HG02938 (cell line): ENCODE data around the gene PSAT1.

Source experiments
- ATAC-seq: cut with Tn5 transposase; IDR thresholded peaks from one replicate; pipeline ENCODE4 v1.9.1; 2021; ENCODE audit warnings: mild to moderate bottlenecking, moderate library complexity; ENCODE audit not compliant: unreplicated experiment

The PSAT1 gene

DNA sequence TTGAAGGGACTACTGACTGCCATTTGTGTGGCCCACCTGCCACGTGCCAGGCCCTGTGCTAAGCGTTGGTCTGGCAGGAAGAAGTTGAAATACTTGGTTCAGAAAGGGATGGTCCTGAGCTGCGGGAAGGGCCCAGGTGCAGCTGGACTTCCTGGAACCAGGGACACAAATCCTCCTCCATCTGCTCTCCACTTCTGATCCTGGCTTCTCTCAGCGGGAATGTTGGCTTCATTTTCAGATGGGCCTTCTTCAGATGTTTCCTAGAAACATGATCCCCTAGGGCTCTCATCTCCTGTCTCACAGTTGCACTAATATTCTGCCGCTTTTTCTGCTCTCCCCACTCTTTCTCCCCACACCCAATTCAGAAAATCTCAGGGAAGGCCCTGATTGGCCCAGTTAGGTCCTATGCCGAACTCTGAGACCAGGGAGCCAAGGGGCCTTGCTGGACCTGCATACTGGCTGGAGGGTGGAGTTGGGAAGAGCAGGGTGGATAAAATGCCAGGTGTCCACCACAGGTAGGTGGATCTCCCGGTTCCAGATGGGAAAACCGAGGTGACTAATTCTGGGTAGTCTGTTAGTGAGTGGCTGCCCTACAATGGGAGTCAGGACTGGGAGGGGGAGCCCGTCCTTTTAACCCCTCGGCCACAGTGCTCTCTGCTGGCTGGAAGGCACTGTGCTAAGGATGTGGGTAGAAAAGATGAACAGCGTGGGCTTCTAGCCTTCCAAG is 19.4 kb downstream of the PSAT1 start:
- no peak for ATAC-seq

DNA sequence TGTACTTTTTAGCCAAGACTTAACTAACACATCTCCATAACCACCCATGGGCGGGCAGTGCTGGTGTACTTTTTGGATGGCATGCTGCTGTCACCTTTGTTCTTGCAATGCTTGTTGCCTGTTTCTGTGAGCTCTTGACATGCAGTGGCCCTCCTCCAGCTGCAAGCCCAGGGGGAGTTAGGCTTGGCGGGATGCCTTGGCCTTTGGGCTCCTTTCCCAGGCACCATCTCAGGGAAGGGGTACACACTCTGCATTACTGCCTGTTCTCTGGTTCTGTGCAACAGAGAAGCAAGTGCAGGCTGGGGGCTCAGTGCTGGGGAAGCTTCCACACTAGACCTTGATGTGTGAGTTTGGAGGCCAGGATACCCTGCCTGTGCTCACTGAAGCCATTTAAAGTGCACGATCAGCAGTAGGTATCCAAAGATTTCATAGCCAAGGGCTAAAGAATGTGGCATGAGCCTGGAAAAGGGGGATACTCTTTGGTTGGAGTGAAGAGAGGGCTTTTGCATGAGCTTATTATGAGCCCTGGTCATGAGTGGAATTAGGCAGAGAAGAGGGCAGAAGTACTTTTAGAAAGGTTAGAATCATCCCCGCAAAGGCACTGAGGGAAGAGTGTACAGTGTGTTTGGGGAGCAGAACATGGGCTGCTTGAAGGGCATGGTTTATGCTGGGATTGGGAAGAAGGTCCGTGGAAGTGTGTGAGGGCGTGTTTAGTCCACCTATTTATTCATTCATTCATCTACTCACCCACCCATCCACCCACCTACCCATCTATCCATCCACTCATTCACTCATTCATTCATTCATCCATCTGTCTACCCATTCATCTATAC is 22.5 kb downstream of the PSAT1 start:
- ATAC-seq = no peak

DNA sequence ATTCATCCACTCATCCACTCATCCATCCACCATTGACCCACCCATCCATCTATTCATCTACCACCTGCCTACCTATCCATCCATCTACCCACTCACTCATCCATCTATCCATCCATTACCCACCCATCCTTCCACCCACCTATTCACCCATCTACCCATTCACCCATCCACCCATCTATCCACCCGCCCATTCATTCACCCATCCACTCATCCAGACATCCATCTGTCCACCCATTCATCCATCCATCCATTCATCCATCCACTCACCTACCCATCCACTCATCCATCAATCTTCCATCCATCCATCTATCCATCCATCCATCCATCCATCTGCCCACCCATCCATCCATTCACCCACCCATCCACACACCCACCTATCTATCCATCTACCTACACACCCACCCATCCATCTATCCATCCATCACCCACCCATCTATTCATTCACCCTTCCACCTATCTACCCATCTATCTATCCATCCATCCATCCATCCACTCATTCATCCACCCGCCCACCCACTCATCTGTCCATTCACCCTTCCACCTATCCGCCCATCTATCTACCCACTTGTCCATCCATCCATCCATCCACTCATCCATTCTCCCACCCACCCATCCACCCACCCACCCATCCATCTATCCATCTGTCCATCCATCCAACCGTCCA is 23.2 kb downstream of the PSAT1 start:
- ATAC-seq = no peak

DNA sequence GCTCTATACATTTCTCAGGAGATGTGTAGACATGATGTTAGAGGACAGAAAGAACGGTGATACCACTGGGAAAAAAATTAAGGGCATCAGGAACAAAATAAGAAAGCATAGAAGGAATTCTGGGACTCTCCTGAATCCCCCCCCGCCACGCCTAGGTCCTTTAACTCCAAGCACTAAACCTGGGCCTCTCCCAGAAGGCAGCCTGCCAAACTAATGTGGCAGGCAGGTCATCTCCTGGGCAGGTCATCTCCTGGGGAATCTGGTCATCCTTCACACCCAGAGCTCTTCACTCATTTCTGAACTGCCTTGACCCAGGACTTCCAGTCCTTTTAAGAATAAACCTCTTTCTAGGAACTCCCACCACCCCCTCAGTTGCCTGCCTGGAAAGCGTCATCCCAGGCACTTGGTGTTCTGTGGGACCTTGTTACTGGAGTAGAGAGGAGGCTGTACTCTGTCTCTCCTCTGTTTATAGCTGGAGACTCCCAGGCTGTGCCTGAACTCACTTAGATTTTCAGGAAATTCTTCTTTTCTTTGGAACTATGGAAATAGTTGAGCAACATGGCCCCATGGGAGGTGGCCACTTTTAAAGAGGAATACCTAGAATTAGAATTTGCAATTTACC is 24.1 kb downstream of the PSAT1 start:
- no peak for ATAC-seq

GRCh38 chr9:78321505-78321904 is 24.6 kb downstream of the PSAT1 start:
- no peak for ATAC-seq

- ATAC-seq = no peak
Measured at GRCh38 chr9:78324068-78324650, 27.2 kb downstream of the PSAT1 start.

GRCh38 chr9:78324682-78325081 is 27.8 kb downstream of the PSAT1 start:
- no peak for ATAC-seq

GRCh38 chr9:78325343-78325742 is 28.4 kb downstream of the PSAT1 start:
- no peak for ATAC-seq

DNA sequence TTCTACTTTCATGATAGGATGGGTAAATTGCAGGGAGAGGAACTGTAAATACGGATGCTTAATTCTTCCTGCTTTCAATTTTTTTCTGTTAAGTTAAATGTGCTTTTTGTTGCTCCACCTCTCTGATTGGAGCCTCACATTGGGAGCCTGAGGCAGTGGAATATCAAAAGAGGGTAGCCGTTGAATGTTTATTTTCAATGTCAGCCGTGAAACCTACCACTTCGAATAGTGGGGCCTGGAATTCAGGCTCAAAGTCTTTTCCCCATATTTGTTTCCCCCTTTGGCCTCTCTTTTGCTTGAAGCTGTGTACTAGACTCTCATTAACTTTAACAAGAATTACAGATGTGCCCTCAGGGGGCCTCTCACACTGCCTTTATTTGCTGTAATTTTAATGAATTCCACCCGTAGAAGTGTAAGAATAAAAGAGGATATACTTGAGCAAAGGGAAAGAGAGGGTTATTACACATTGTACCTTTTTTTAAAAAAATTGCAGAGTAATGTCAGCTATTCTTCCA is 29.0 kb downstream of the PSAT1 start:
- no peak for ATAC-seq

DNA sequence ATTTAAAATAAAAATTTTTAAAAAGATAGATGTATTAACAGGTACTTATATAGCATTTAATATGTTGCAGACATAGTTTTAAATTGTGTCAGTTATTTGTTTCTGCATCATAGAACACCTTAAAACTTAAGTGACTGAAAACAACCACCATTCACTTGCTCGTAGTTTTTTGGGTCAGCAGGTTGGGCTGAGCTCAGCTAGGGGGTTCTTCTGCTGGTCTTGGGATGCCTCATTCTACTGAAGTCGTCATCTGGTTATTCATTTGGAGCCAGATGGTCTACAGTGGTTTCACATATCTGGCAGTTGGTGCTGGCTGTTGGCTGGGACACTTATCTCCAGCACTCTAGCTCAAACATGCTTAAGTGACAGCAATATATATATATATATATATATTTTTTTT is 29.6 kb downstream of the PSAT1 start:
- ATAC-seq = no peak

GRCh38 chr9:78332381-78332780 is 35.5 kb downstream of the PSAT1 start:
- no peak for ATAC-seq

GRCh38 chr9:78348848-78349247 is 51.9 kb downstream of the PSAT1 start:
- no peak for ATAC-seq

- no peak for ATAC-seq
Measured at GRCh38 chr9:78351816-78352215, 54.9 kb downstream of the PSAT1 start.

- ATAC-seq = no peak
Measured at GRCh38 chr9:78354324-78354973, 57.5 kb downstream of the PSAT1 start.

DNA sequence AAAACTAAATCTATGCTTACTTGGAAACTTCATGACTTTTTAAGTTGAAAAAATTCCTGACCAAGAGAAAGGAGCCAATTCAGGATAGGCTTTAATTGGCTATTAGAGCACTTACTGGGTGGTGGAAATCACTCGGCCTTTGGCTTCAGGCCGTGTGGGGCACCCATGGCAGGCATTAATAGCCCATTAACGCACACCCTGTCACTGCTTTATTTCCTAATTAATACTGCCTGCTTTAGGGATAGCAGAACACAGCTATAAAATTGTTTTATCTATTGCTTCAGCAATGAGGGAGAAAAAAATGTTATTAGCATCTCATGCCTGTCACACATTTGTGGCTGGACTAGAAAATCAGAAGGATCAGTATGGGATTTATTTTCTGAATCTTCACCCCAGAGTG is 58.1 kb downstream of the PSAT1 start:
- no peak for ATAC-seq

DNA sequence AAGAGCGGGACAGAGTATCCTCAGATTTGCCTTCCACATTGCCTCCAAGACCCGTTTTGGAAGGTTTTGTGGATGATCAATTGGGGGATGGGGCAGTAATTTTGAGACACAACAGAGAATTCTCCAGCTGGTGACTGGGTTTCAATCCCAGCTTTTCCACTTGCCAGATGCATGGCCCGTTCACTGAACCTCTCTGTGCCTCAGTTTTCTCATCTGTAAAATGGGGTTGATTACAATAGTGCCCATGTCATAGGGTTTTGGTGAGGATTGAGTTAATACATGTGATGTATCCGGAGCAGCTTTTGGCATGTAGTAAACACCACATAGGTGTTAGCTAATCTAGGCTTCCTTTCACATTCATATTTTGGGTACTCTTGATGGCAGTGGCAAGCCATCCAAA is 59.7 kb downstream of the PSAT1 start:
- no peak for ATAC-seq

DNA sequence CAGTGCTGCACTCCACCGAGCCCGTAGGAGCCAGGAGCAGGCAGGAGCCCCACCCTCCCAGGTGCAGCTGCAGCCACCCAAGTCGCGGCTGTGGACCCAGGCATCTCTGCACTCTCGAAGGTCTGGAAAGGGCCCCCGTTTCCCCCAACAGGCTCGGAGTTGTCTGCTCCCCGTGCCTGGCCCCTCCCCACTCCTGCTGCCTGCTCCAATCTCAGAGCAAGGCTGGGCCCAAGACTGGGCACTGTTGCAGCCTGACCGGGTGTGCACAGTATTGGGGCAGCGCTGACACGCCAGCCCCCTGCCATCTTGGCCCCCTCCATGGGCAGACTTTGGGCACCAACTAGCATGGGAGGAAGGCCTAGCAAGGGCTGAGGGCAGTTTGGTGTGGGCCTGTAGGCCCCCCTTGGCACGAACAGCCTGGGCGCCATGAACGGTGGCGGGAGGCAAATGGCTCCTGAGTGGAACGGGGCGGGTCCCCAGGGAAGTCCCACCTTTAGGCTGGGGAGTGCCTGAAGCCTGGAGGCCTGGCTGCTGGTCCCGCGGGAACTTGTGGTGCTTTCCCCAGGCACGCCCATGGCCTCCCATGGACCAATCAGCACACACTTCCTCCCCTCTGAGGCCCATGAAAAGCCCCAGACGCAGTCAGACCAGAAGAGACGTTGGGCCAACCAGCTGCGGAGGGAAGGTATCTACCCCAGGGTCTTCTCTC is 60.4 kb downstream of the PSAT1 start:
- no peak for ATAC-seq

GRCh38 chr9:78358329-78359051 is 61.6 kb downstream of the PSAT1 start:
- ATAC-seq = no peak

GRCh38 chr9:78363221-78363620 is 66.3 kb downstream of the PSAT1 start:
- ATAC-seq = no peak
